Keratinocyte (primary cell): ENCODE data around the gene LRRC8C. TPM values are rescaled to one million over a fixed set of nuclear protein-coding genes. Genes with fewer than 3 reads are reported as not detected.

ENCODE experiments used
- DNase-seq: peaks from one replicate; pipeline ENCODE4 v3.0.0-alpha.2; 2011; ENCODE audit warnings: low read depth, missing footprints, low spot score
- FAIRE-seq: peaks from 2 replicates; lab custom pipeline; 2011; peaks lifted over from hg19 to GRCh38; lab: Jason Lieb, UNC
- H2AFZ ChIP-seq: 2 replicates; pipeline ENCODE4 v1.6.0; 2012; ENCODE audit warnings: low read length, control low read depth, inconsistent platforms; ENCODE audit not compliant: control insufficient read depth
- H3K27ac ChIP-seq: 2 replicates; pipeline ENCODE4 v1.5.1; 2011; ENCODE audit warnings: low read length; ENCODE audit not compliant: control insufficient read depth, insufficient read depth
- H3K27me3 ChIP-seq: 3 replicates; pipeline ENCODE4 v1.6.0; 2011; ENCODE audit warnings: low read length; ENCODE audit not compliant: control insufficient read depth, insufficient read depth; ENCODE audit errors: extremely low read depth
- H3K36me3 ChIP-seq, 2 experiments: 2 replicates in 1 of 2; 3 replicates in 1 of 2; pipeline ENCODE4 v1.5.1; 2011; ENCODE audit warnings: low read length in 2 of 2, mild to moderate bottlenecking in 1 of 2; ENCODE audit not compliant: control insufficient read depth in 2 of 2, insufficient read depth in 2 of 2; ENCODE audit errors: extremely low read depth in 1 of 2
- H3K4me1 ChIP-seq: 3 replicates; pipeline ENCODE4 v1.5.1; 2011; ENCODE audit warnings: low read length; ENCODE audit not compliant: control insufficient read depth, insufficient read depth; ENCODE audit errors: extremely low read depth
- H3K4me2 ChIP-seq: 3 replicates; pipeline ENCODE4 v1.6.0; 2011; ENCODE audit warnings: low read depth, low read length; ENCODE audit not compliant: control insufficient read depth, insufficient read depth; ENCODE audit errors: extremely low read depth
- H3K4me3 ChIP-seq, 3 experiments: fragments of 200-600 bp in 1 of 3; sonication (generic) in 1 of 3; 2 replicates in 2 of 3; 3 replicates in 1 of 3; pipeline ENCODE4 v1.5.1; 2011 to 2016; ENCODE audit warnings: low read length in 3 of 3, mild to moderate bottlenecking in 3 of 3, control low read depth in 2 of 3, inconsistent platforms in 1 of 3, low read depth in 1 of 3, mixed read lengths in 1 of 3, mixed run types in 1 of 3, moderate library complexity in 1 of 3; ENCODE audit not compliant: control insufficient read depth in 2 of 3, insufficient read depth in 2 of 3; ENCODE audit errors: extremely low read depth in 1 of 3
- H3K79me2 ChIP-seq: 2 replicates; pipeline ENCODE4 v1.6.0; 2012; ENCODE audit warnings: low read length; ENCODE audit not compliant: control insufficient read depth, insufficient read depth
- H3K9ac ChIP-seq: 3 replicates; pipeline ENCODE4 v1.6.0; 2011; ENCODE audit warnings: low read length; ENCODE audit not compliant: control insufficient read depth, insufficient read depth; ENCODE audit errors: extremely low read depth
- H3K9me1 ChIP-seq: 3 replicates; pipeline ENCODE4 v1.6.0; 2011; ENCODE audit warnings: low read length; ENCODE audit not compliant: control insufficient read depth, insufficient read depth; ENCODE audit errors: extremely low read depth
- H3K9me3 ChIP-seq: 2 replicates; pipeline ENCODE4 v1.5.1; 2012; ENCODE audit warnings: low read depth, low read length; ENCODE audit not compliant: control insufficient read depth
- H4K20me1 ChIP-seq: 3 replicates; pipeline ENCODE4 v1.6.0; 2011; ENCODE audit warnings: low read length; ENCODE audit not compliant: control insufficient read depth, insufficient read depth; ENCODE audit errors: extremely low read depth
- CTCF ChIP-seq, 3 experiments: IDR thresholded peaks in 1 of 3; conservative IDR thresholded peaks in 1 of 3; optimal IDR thresholded peaks in 1 of 3; 2 replicates in 2 of 3; 3 replicates in 1 of 3; pipeline versions ENCODE3 to v1.5.1; 2011; ENCODE audit warnings: low read length in 3 of 3, mild to moderate bottlenecking in 3 of 3, moderate library complexity in 2 of 3, control low read depth in 1 of 3, inconsistent platforms in 1 of 3; ENCODE audit not compliant: insufficient read depth in 2 of 3; ENCODE audit errors: extremely low read depth in 1 of 3
- EZH2 ChIP-seq: IDR thresholded peaks from one replicate; pipeline ENCODE4 v1.6.1; 2012; ENCODE audit warnings: inconsistent platforms, mild to moderate bottlenecking, low read length, moderate library complexity
- dilution Hi-C: fragments of 300-500 bp; cut with MboI; formaldehyde crosslinking; loops from one replicate; pipeline ENCODE4 v1.7.0; 2020; ENCODE audit warnings: low sequenced_read_pairs; ENCODE audit not compliant: extremely low pct_ligation_motif_present
- polyA plus RNA-seq, 5 experiments: library from polyadenylated mRNA; depleted of rRNA in 3 of 5; stranded (reverse) in 3 of 5; stranded (forward) in 1 of 5; unstranded in 1 of 5; fragments of >200 nt; gene quantifications; 1 replicate in 1 of 5; 2 replicates in 3 of 5; 3 replicates in 1 of 5; pipeline versions ENCODE4 v1.2.1 to v1.2.3, GENCODE V29; 2011 to 2012; ENCODE audit warnings: missing spikeins in 2 of 5, low read depth in 1 of 5, low replicate concordance in 1 of 5

LRRC8C gene
- polyA plus RNA-seq, 1 donor (not counting 4 experiments of a cell fraction or from before 2014, with no cell fraction given), result 18.4 TPM

- Histone ChIP-seq H3K27ac (no peak overlapping the region), H3K4me3 (no peak overlapping the region), H3K9me1 (no peaks in the 10 kb centered on the region), H3K4me1 (peaks cover 26% of the 10 kb centered on the region), H3K4me2 (no peak overlapping the region), H4K20me1 (no peaks in the 10 kb centered on the region), H3K9me3 (no peaks in the 10 kb centered on the region), H3K9ac (no peak overlapping the region), H3K27me3 (no peaks in the 10 kb centered on the region), H3K79me2 (no peaks in the 10 kb centered on the region), H2AFZ (no peak overlapping the region), H3K36me3 (no peaks in the 10 kb centered on the region)
- TF ChIP-seq EZH2 (no peak), CTCF (optimal IDR thresholded peaks at IDR 0.05 in 1 of 3, IDR thresholded peaks at IDR 0.05 in 1 of 3, conservative IDR thresholded peaks at IDR 0.05 in 1 of 3; ENCODE audit: extremely low read depth in 1 of 3, insufficient read depth in 2 of 3, low read length in 3 of 3) (no peak)
- FAIRE-seq (no peak), DNase-seq (no peak)
- dilution Hi-C loops, result no loop called here
These were observed 102.6 kb downstream of the LRRC8C start for GRCh38 chr1:89735479-89735878.

- H2AFZ ChIP-seq, result no peak overlapping the region
- no peaks in the 10 kb centered on the region for H4K20me1 ChIP-seq
- no peak overlapping the region for H3K9ac ChIP-seq
- no peaks in the 10 kb centered on the region for H3K36me3 ChIP-seq
- no peak for FAIRE-seq
- no peak overlapping the region for H3K4me2 ChIP-seq
- H3K4me3 ChIP-seq, result no peak overlapping the region
- no peak for DNase-seq
- dilution Hi-C loops, result no loop called here
- H3K79me2 ChIP-seq, result no peaks in the 10 kb centered on the region
- no peak for TF ChIP-seq EZH2
- H3K9me1 ChIP-seq, result no peaks in the 10 kb centered on the region
- peaks cover 26% of the 10 kb centered on the region for H3K4me1 ChIP-seq
- H3K9me3 ChIP-seq, result no peaks in the 10 kb centered on the region
- H3K27ac ChIP-seq, result no peak overlapping the region
- no peaks in the 10 kb centered on the region for H3K27me3 ChIP-seq
These were observed 104.2 kb downstream of the LRRC8C start for GRCh38 chr1:89736937-89737733.
